DMS79 (cell line): ENCODE results near the gene MAEA.
"Not testable (repeated sequence)": the region's sequence is repeated elsewhere in the genome, so short reads cannot be mapped to it uniquely, and the experiment has no call there.

Source experiments
- DNase-seq: peaks from one replicate; lab custom pipeline; 2025; lab: John Stamatoyannopoulos, UW

MAEA gene

GRCh38 chr4:1321946-1322650, 32.4 kb downstream of the MAEA start:
- DNase-seq = no peak

GRCh38 chr4:1323280-1323634, 33.6 kb downstream of the MAEA start:
- DNase-seq = no peak

- DNase-seq = no peak
Measured at GRCh38 chr4:1323635-1324442, 34.1 kb downstream of the MAEA start.

GRCh38 chr4:1324443-1325175, 34.9 kb downstream of the MAEA start:
- DNase-seq = not testable (repeated sequence)

GRCh38 chr4:1325176-1325480, 35.4 kb downstream of the MAEA start:
- no peak for DNase-seq

- DNase-seq = no peak
Measured at GRCh38 chr4:1325681-1326635, 36.3 kb downstream of the MAEA start.

- DNase-seq = no peak
Measured at GRCh38 chr4:1326751-1327525, 37.2 kb downstream of the MAEA start.

GRCh38 chr4:1327526-1328266, 38.0 kb downstream of the MAEA start:
- no peak for DNase-seq

GRCh38 chr4:1328267-1329155, 38.8 kb downstream of the MAEA start:
- DNase-seq = no peak

- no peak for DNase-seq
Measured at GRCh38 chr4:1329408-1330371, 40.0 kb downstream of the MAEA start.

GRCh38 chr4:1330761-1331590, 41.3 kb downstream of the MAEA start:
- DNase-seq = no peak

GRCh38 chr4:1331591-1332353, 42.1 kb downstream of the MAEA start:
- DNase-seq = no peak

GRCh38 chr4:1332686-1333085, 43.0 kb downstream of the MAEA start:
- no peak for DNase-seq

GRCh38 chr4:1333256-1333655, 43.6 kb downstream of the MAEA start:
- no peak for DNase-seq

- DNase-seq = not testable (repeated sequence)
Measured at GRCh38 chr4:1333851-1334578, 44.3 kb downstream of the MAEA start.

- DNase-seq = no peak
Measured at GRCh38 chr4:1334579-1334895, 44.8 kb downstream of the MAEA start.
